Esophagus muscularis mucosa (tissue), 4 donors: ENCODE results near the gene BRD3. TPM values are rescaled to one million over a fixed set of nuclear protein-coding genes. Genes with fewer than 3 reads are reported as not detected.

Source experiments
- DNase-seq: peaks from one replicate; pipeline ENCODE4 v3.0.0-alpha.2; 2017; ENCODE audit errors: extremely low spot score
- H3K27ac ChIP-seq, 4 donors: fragments of 200-600 bp; sonication (generic); replicated peaks in 1 of 4; 1 replicate in 3 of 4; 2 replicates in 1 of 4; pipeline ENCODE4 v1.5.1; 2016 to 2019; ENCODE audit warnings: mild to moderate bottlenecking in 1 of 4
- H3K27me3 ChIP-seq, 4 donors: fragments of 200-600 bp; sonication (generic); one replicate each; pipeline versions ENCODE4 v1.5.1 to v1.6.0; 2016 to 2019
- H3K36me3 ChIP-seq, 4 donors: fragments of 200-600 bp; sonication (generic); one replicate each; pipeline ENCODE4 v1.5.1; 2016 to 2019
- H3K4me1 ChIP-seq, 4 donors: fragments of 200-600 bp; sonication (generic); one replicate each; pipeline ENCODE4 v1.5.1; 2016 to 2019
- H3K4me3 ChIP-seq, 4 donors: fragments of 200-600 bp; sonication (generic); 1 replicate in 2 of 4; 2 replicates in 2 of 4; pipeline ENCODE4 v1.5.1; 2016 to 2019; ENCODE audit warnings: mild to moderate bottlenecking in 4 of 4, moderate library complexity in 1 of 4
- H3K9me3 ChIP-seq, 4 donors: fragments of 200-600 bp; sonication (generic); 1 replicate in 3 of 4; 2 replicates in 1 of 4; pipeline ENCODE4 v1.5.1; 2016 to 2019
- EP300 ChIP-seq: sonication (generic); formaldehyde crosslinking; IDR thresholded peaks from one replicate; pipeline ENCODE4 v1.6.1; 2017; ENCODE audit warnings: antibody characterized with exemption
- POLR2A ChIP-seq: fragments of 450-650 bp; IDR thresholded peaks from one replicate; pipeline ENCODE4 v1.6.1; 2017; ENCODE audit warnings: antibody characterized with exemption, moderate library complexity, mild to moderate bottlenecking, low read depth
- POLR2AphosphoS5 ChIP-seq, 2 donors: sonication (generic); formaldehyde crosslinking; IDR thresholded peaks; one replicate each; pipeline ENCODE4 v1.6.1; 2017; ENCODE audit warnings: antibody characterized with exemption in 2 of 2
- WGBS: methylation state at CpG from one replicate; pipeline ENCODE4 v1.1.5; 2018; 5-methylcytosine and 5-hydroxymethylcytosine counted together
- intact Hi-C: fragments of 100-400 bp; cut with DNase I; formaldehyde crosslinking; loops from one replicate; pipeline ENCODE4 v1.15.1; 2023
- total RNA-seq, 4 donors: library from RNA; depleted of rRNA; stranded (reverse); fragments of >200 nt; gene quantifications; one replicate each; pipeline versions ENCODE4 v1.1.0 to v1.2.1, GENCODE V29; 2016
- TF ChIP-seq, protein P1 (sequence below), 3 experiments: fragments of 200-600 bp in 2 of 3; fragments of 450-650 bp in 1 of 3; sonication (generic) in 2 of 3; IDR thresholded peaks; one replicate each; pipeline ENCODE4 v1.5.1; 2017 to 2019; ENCODE audit warnings: antibody characterized with exemption in 3 of 3, mild to moderate bottlenecking in 2 of 3, moderate library complexity in 1 of 3

BRD3 gene
- total RNA-seq, 4 donors from 2014 or later = 30.0 to 38.2 (median 33.3) TPM

DNA sequence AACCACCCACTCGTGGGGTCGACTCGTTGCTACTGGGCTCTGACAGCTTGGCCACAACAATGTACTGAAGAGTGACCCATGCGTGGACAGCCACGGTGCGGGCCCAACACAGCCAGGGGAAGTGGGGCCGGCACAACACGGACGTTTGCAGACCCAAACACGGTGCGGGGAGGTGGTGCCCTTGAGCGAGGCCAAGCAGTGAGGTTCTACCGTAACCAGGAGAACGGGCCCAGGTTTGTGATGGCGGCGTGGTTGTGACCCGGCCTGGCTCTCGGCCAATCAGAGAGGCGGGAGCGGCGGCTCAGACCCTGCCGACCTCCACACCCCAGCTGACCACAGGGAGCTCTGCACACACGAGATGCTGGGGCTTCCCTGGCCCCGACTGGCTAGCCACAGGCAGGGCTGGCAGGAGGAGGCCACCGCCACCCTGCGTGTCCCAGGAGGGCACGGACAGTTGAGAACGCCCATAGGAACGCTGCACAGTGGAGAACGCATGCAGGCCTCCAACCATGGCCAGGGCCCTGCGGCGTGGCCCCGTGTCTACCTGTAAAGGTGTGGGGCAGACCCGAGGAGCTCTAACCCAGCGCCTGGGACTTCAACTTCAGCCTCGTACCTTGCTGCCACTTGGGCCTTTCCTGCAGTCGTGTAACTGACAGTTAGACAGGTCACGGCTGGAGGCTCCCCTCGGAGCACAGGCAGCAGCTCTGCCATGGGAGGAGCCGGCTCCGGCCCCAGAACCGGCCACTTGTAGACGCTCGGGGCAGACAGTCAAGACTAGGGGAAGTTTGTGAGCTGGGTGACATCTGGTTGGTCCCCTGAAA is 13.7 kb downstream of the BRD3 start:
- Histone ChIP-seq H3K27me3 (no peaks in the 10 kb centered on the region), H3K36me3 (peaks cover 34 to 50% (median 42%) of the 10 kb centered on the region in 4 donors), H3K9me3 (no peaks in the 10 kb centered on the region), H3K4me3 (no peak overlapping the region), H3K4me1 (peaks cover 40 to 57% (median 53%) of the 10 kb centered on the region in 4 donors), H3K27ac (no peak overlapping the region)
- no peak for DNase-seq
- intact Hi-C loops = no loop called here
- TF ChIP-seq POLR2A (no peak), EP300 (no peak), POLR2AphosphoS5 (IDR thresholded peaks at IDR 0.05) (no peak)
- TF ChIP-seq, protein P1, sequence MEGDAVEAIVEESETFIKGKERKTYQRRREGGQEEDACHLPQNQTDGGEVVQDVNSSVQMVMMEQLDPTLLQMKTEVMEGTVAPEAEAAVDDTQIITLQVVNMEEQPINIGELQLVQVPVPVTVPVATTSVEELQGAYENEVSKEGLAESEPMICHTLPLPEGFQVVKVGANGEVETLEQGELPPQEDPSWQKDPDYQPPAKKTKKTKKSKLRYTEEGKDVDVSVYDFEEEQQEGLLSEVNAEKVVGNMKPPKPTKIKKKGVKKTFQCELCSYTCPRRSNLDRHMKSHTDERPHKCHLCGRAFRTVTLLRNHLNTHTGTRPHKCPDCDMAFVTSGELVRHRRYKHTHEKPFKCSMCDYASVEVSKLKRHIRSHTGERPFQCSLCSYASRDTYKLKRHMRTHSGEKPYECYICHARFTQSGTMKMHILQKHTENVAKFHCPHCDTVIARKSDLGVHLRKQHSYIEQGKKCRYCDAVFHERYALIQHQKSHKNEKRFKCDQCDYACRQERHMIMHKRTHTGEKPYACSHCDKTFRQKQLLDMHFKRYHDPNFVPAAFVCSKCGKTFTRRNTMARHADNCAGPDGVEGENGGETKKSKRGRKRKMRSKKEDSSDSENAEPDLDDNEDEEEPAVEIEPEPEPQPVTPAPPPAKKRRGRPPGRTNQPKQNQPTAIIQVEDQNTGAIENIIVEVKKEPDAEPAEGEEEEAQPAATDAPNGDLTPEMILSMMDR (IDR thresholded peaks at IDR 0.05) = no peak
- WGBS = 88% methylated on average over 15 of the region's 44 CpGs

DNA sequence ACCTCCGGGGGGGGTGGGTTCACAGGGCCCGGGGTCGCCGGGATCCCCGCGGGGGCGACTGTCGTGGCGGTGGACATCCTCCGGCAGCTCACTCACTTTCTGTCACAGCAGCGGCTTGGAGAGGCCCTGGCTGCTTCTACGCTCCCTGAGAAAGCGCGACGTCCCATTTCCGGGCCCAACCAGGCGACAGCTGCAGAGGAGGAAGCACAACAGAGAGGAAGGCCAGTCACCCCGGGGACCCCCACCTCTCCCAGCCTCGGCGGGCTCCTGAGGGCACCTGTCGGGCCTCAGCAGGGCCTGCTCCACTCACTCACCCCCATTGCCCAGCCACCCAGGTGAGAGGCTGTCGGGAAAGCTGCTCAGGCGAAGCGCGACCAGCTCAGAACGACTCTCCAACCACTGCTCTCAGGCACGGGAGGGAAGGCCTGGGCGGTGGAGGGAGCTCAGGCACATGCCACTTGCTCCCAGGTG is 14.4 kb downstream of the BRD3 start:
- H3K9me3 ChIP-seq = no peaks in the 10 kb centered on the region
- TF ChIP-seq POLR2A (no peak), POLR2AphosphoS5 (IDR thresholded peaks at IDR 0.05) (no peak), EP300 (no peak)
- H3K36me3 ChIP-seq = peaks cover 41 to 57% (median 49%) of the 10 kb centered on the region in 4 donors
- WGBS = 81% methylated on average over 6 of the region's 28 CpGs
- H3K4me1 ChIP-seq = peaks cover 44 to 50% (median 45%) of the 10 kb centered on the region in 4 donors
- H3K27ac ChIP-seq = no peak overlapping the region
- DNase-seq = no peak
- H3K4me3 ChIP-seq = no peak overlapping the region
- no peaks in the 10 kb centered on the region for H3K27me3 ChIP-seq
- intact Hi-C loops = no loop called here

DNA sequence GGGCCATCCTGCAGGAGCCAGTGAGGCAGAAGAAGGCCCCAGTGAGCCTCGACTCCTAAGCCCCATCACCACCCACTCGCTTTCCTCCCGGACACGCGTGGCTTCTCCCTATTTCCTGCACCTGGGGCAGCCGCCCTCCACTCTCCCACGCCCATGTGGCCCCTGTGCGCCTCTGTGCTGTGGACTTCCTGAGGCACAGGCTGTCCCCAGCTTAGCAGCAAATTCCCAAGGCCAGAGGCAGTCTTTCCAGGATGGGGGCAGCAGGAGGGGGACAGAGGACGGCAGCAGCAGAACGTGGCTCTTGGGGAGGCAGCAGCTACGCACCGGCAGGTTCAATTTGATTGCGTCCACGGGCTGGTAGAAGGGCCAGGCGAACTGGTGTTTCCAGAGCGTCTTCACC is 14.9 kb downstream of the BRD3 start:
- H3K4me3 ChIP-seq = no peak overlapping the region
- DNase-seq = no peak
- no peaks in the 10 kb centered on the region for H3K9me3 ChIP-seq
- intact Hi-C loops = no loop called here
- TF ChIP-seq, protein P1 (IDR thresholded peaks at IDR 0.05) = no peak
- TF ChIP-seq EP300 (no peak), POLR2A (no peak), POLR2AphosphoS5 (IDR thresholded peaks at IDR 0.05) (no peak)
- WGBS = 95% methylated on average over 14 of the region's 16 CpGs
- no peaks in the 10 kb centered on the region for H3K27me3 ChIP-seq
- H3K27ac ChIP-seq = no peak overlapping the region
- peaks cover 46 to 62% (median 54%) of the 10 kb centered on the region in 4 donors for H3K36me3 ChIP-seq
- H3K4me1 ChIP-seq = peaks cover 39 to 45% (median 40%) of the 10 kb centered on the region in 4 donors

DNA sequence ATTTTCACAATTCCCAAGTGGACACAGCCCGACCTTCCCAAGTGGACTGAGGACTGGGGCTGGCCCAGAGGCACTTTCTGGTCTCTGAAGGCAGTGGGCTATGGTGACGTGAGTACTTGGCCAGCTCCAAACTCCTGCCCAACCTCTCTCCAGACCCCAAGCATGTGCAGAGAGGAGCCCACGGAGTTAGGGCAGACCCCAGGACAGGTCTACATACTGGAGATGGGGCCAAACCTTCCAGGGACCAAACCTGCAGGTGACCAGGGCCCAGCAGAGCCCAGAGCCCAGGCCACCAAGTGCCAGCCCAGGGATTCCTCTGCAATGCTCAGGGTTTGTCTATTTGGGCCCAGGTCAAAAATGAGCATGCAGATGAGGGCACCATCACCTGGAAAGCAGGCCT is 15.3 kb downstream of the BRD3 start:
- intact Hi-C loops = no loop called here
- DNase-seq = no peak
- Histone ChIP-seq H3K27ac (no peak overlapping the region), H3K27me3 (no peaks in the 10 kb centered on the region), H3K4me3 (no peak overlapping the region), H3K4me1 (peaks cover 35 to 40% (median 36%) of the 10 kb centered on the region in 4 donors), H3K36me3 (peaks cover 51 to 67% (median 59%) of the 10 kb centered on the region in 4 donors), H3K9me3 (no peaks in the 10 kb centered on the region)
- WGBS = 84% methylated on average over 3 of the region's 3 CpGs
- TF ChIP-seq EP300 (no peak), POLR2AphosphoS5 (IDR thresholded peaks at IDR 0.05) (no peak), POLR2A (no peak)
- TF ChIP-seq, protein P1 (IDR thresholded peaks at IDR 0.05) = no peak

DNA sequence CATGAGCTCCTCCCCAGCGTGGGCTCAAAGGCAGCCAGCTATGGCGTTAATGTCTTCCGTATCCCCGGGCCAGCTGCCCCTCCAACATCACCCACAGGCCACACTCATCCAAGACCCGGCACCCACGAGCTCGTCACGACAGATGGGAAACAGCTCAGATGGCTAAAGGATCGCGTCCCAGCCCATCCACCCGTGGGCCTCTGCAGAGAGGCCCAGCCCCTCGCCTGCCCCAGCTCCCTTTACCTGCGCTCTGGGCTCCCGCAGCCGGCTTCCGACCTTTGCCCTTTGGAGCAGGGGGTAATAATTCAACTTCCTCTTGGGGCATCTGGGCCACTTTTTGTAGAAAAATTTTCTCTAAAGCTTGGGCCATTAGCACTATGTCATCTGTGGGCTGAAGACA is 16.5 kb downstream of the BRD3 start:
- 92% methylated on average over 14 of the region's 16 CpGs for WGBS
- Histone ChIP-seq H3K9me3 (no peaks in the 10 kb centered on the region), H3K27ac (no peak overlapping the region), H3K27me3 (no peaks in the 10 kb centered on the region), H3K36me3 (peaks cover 62 to 78% (median 71%) of the 10 kb centered on the region in 4 donors), H3K4me1 (peaks cover 24 to 29% (median 25%) of the 10 kb centered on the region in 4 donors), H3K4me3 (no peak overlapping the region)
- TF ChIP-seq POLR2AphosphoS5 (IDR thresholded peaks at IDR 0.05) (no peak), EP300 (no peak), POLR2A (no peak)
- TF ChIP-seq, protein P1 (IDR thresholded peaks at IDR 0.05) = no peak
- DNase-seq = no peak
- intact Hi-C loops = no loop called here
